HG02885 (cell line): Measurements from ENCODE around the gene SLC25A34.
"Not testable (repeated sequence)": the region's sequence is repeated elsewhere in the genome, so short reads cannot be mapped to it uniquely, and the experiment has no call there.

ENCODE experiments used
- ATAC-seq: cut with Tn5 transposase; IDR thresholded peaks from one replicate; pipeline ENCODE4 v1.9.1; 2021; ENCODE audit warnings: mild to moderate bottlenecking; ENCODE audit not compliant: unreplicated experiment, poor library complexity

SLC25A34 gene

GRCh38 chr1:15736038-15736891 lies at the start of gene SLC25A34:
TSS of gene SLC25A34 (plus strand) at chr1:15736258. CDS start at chr1:15736486, 228 bp downstream.
- no peak for ATAC-seq

GRCh38 chr1:15687446-15687845 lies 48.6 kb upstream of the SLC25A34 start:
- ATAC-seq = no peak

DNA sequence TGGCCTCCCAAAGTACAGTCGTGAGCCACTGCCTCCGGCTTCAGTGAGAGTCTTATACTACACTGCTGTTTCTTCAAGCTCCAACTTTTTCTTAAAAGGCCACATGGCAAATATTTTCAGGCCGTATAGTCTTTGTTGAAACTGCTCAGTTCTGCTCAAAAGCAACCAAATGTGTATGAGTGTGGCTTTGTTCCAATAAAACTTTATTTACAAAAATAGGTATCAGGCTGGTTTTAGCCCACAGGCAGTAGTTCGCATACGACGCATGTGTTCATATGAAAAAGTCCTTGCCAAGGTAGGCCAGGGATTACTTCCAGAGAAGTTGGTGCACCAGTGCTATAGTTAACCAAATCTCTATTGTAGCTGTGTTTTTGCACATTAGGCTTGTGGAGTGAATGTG lies 45.7 kb upstream of the SLC25A34 start:
- no peak for ATAC-seq

DNA sequence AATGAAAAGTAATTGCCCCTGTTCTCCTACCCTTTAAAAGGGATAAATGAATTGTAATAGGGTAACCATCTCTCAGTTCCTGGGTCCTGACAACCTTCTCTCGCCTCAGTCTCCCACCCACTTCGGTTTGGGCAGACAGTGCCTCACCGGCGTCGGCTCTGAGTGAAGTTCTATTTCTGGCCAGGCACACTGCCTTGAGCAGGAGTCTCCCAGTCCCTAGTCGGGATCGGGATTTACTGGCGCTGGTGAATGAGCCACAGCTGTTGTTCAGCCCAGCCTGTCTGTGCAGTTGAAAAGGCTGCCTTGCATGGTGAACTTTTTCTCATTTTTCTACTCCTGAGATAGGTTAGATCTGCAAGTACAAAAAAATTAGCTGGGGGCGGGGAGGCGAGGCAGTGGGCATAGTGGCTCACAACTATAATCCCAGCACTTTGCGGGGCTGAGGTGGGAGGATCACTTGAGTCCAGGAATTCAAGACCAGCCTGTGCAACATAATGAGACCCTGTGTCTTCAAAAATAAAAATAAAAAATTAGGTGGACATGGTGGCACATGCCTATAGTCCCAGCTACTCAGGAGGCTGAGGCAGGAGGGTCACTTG lies 44.5 kb upstream of the SLC25A34 start:
- ATAC-seq = no peak

- ATAC-seq = no peak
Observed at GRCh38 chr1:15692121-15692682, 43.9 kb upstream of the SLC25A34 start.

- ATAC-seq = no peak
Observed at GRCh38 chr1:15693371-15693770, 42.7 kb upstream of the SLC25A34 start.

GRCh38 chr1:15696956-15697521 lies 39.0 kb upstream of the SLC25A34 start:
- peak; percentile 92 for ATAC-seq

GRCh38 chr1:15698201-15698600 lies 37.9 kb upstream of the SLC25A34 start:
- no peak for ATAC-seq

DNA sequence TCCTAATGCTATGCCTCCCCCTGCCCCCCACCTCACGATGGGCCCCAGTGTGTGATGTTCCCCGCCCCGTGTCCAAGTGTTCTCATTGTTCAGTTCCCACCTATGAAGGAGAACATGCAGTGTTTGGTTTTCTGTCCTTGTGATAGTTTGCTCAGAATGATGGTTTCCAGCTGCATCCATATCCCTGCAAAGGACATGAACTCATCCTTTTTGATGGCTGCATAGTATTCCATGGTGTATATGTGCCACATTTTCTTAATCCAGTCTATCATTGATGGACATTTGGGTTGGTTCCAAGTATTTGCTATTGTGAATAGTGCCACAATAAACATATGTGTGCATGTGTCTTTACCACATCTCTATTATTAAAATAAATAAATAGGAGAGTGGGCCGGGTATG lies 36.7 kb upstream of the SLC25A34 start:
- not testable (repeated sequence) for ATAC-seq

- no peak for ATAC-seq
Observed at GRCh38 chr1:15700508-15700907, 35.5 kb upstream of the SLC25A34 start.

DNA sequence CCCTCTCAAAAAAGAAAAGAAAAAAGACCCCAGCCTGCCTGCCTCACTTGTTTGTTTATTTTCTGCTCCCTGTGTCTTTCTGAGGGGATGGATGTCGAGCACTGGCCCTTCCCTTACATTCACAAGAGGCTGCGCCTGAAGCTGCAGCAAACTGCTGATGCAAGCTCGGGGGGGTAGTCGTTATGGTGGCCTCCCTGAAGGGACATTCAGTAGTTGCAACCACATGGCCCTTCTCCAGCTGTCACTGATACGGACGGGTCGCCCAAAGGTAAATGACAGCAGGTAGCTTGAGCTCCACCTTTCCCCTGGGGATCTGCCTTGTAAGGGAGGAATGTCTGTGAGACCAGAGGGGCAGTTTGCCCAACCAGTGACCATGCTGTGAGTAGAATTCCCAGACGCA lies 34.3 kb upstream of the SLC25A34 start:
- ATAC-seq = no peak

GRCh38 chr1:15702722-15703550 lies 33.1 kb upstream of the SLC25A34 start:
- no peak for ATAC-seq

DNA sequence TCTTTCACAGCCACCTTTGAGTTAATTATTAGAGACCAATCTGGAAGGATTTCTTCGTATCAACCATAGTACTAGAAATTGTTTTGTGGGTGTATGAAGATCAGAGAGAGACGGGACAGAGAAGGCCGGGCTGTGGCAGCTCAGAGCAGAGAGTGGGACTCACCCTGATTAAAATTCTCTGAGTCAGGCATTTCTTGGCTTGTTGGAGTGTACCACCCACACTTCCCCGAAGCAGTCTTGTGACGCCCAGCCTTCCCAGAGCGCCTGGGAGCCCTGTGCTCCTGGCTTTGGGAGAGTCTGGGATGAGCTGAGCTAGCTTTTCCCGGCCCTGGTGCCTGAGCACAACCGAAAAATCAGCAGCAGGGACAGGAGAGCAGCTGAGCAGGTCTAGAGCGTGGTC lies 32.5 kb upstream of the SLC25A34 start:
- no peak for ATAC-seq

DNA sequence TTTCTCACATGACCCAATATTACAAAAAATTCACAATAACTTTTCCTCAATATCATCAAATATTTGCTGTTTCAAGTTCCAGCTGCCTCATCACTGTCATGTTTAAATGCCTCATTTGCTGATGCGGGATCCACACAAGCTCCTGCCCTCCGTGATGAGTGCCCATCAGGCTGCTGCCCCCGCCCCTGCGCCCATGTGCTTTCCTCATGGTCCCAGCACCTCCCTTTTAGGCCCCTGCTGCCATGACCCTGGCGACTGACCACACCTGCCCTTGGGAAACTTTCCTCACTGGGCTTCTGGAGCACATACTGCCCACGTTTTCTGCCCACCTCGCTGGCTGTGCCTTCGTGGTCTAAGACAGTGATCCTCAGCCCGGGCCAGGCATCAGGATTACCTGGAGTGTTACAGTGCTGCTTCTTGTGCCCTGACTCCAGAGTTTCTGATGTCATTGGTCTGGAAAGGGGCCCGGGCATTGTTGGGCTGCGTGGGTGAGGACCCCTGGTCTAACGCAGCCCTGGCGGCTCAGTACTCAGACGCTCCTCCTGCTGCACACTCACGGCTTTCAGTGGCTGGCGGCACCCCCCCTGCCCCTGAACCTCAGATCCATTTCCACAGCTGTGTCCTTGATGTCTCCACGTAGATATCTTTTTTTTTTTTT lies 31.4 kb upstream of the SLC25A34 start:
- ATAC-seq = no peak

DNA sequence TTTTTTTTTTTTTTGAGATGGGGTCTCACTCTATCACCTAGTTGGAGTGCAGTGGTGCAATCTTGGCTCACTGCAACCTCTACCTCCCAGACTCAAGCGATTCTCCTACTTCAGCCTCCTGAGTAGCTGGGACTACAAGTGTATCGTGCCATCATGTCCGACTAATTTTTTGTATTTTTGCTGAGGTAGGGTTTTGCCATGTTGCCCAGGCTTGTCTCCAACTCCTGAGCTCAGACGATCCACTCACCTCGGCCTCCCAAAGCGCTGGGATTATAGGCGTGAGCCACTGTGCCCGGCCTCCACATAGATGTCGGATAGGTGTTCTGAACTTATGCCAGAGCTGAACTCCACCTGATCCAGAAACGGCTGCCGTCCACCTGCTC lies 30.9 kb upstream of the SLC25A34 start:
- no peak for ATAC-seq

DNA sequence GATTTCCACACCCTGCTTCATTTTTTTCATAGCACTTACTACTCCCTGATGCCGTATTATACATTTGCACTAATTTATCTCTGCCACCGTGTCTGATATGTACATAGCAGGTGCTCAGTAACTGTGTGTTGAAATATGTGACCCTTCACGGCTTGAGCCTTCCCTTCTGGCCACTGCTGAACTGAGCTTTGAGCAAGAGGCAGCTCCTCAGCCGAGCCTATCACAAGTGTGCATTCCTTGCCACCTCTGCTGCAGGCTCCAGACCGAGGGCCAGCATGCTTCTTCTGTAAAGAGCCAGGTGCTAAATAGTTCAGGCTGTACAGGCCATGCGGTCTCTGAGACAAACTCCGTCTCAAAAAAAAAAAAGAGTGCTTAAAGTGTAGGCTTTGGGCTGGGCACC lies 29.3 kb upstream of the SLC25A34 start:
- ATAC-seq = no peak

GRCh38 chr1:15707239-15707925 lies 28.7 kb upstream of the SLC25A34 start:
- ATAC-seq = no peak

GRCh38 chr1:15708486-15709137 lies 27.4 kb upstream of the SLC25A34 start:
- no peak for ATAC-seq

DNA sequence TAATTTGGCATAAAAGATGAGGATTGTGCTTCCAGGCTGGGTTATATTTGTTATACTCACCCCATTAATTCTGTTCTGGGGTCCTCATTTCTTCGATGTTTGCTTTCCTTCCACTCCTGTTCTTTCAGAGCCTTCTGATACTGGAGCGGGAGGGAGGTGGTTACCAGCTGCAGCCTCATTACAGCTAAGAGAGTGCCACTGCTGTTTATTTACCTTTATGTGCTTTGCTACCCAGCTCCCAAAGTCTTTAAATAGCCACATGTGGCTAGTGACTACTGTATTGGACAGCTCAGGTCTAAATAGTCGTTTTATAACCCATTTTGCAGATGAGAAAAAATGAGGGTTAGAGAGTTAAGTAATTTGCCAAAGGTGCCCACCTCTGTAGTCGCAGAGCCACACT lies 26.8 kb upstream of the SLC25A34 start:
- no peak for ATAC-seq
